Nephron progenitor cell (in vitro differentiated cells): ENCODE measurements around the gene HACL1.

ENCODE experiments used
- DNase-seq: peaks from one replicate; pipeline ENCODE4 v3.0.0; 2021
- H3K27ac Mint-ChIP-seq: 2 replicates; pipeline ENCODE4 v1.8.0; 2021; ENCODE audit warnings: mild to moderate bottlenecking, moderate library complexity, mixed read lengths
- H3K27me3 Mint-ChIP-seq: 2 replicates; pipeline ENCODE4 v1.8.0; 2021; ENCODE audit warnings: mild to moderate bottlenecking, low read depth, mixed read lengths; ENCODE audit not compliant: poor library complexity
- H3K36me3 Mint-ChIP-seq: 2 replicates; pipeline ENCODE4 v1.8.0; 2021; ENCODE audit warnings: low read depth, mixed read lengths
- H3K4me1 Mint-ChIP-seq: 2 replicates; pipeline ENCODE4 v1.8.0; 2021; ENCODE audit warnings: mixed read lengths
- H3K4me3 Mint-ChIP-seq: 2 replicates; pipeline ENCODE4 v1.8.0; 2021; ENCODE audit warnings: mild to moderate bottlenecking, moderate library complexity, mixed read lengths
- H3K9me3 Mint-ChIP-seq: 2 replicates; pipeline ENCODE4 v1.8.0; 2021; ENCODE audit warnings: mild to moderate bottlenecking, moderate library complexity, mixed read lengths
- CTCF ChIP-seq: fragments of 200-600 bp; sonication (generic); IDR thresholded peaks from 2 replicates; pipeline ENCODE4 v1.5.0; 2021; ENCODE audit warnings: antibody characterized with exemption

HACL1 gene

GRCh38 chr3:15636028-15636709 lies 34.8 kb upstream of the HACL1 start:
- Mint-ChIP-seq H3K9me3 (no peaks in the 10 kb centered on the region), H3K4me3 (no peak overlapping the region), H3K27ac (no peak overlapping the region), H3K36me3 (peaks cover 6% of the 10 kb centered on the region), H3K27me3 (no peaks in the 10 kb centered on the region), H3K4me1 (peaks cover 25% of the 10 kb centered on the region)
- TF ChIP-seq CTCF: no peak
- no peak for DNase-seq

- Mint-ChIP-seq H3K27ac (no peak overlapping the region), H3K9me3 (no peaks in the 10 kb centered on the region), H3K36me3 (peaks cover 4% of the 10 kb centered on the region), H3K4me1 (peaks cover 30% of the 10 kb centered on the region), H3K27me3 (no peaks in the 10 kb centered on the region), H3K4me3 (no peak overlapping the region)
- TF ChIP-seq CTCF: no peak
- DNase-seq: no peak
Observed at GRCh38 chr3:15635121-15635661, 33.8 kb upstream of the HACL1 start.

- H3K36me3 Mint-ChIP-seq: peaks cover 4% of the 10 kb centered on the region
- no peak overlapping the region for H3K27ac Mint-ChIP-seq
- DNase-seq: no peak
- peaks cover 35% of the 10 kb centered on the region for H3K4me1 Mint-ChIP-seq
- H3K27me3 Mint-ChIP-seq: no peaks in the 10 kb centered on the region
- no peak for TF ChIP-seq CTCF
- H3K4me3 Mint-ChIP-seq: no peak overlapping the region
- no peaks in the 10 kb centered on the region for H3K9me3 Mint-ChIP-seq
Observed at GRCh38 chr3:15634671-15635070, 33.3 kb upstream of the HACL1 start.

GRCh38 chr3:15633766-15634598 lies 32.6 kb upstream of the HACL1 start:
- H3K4me1 Mint-ChIP-seq: peaks cover 35% of the 10 kb centered on the region

GRCh38 chr3:15633159-15633558 lies 31.8 kb upstream of the HACL1 start:
- Mint-ChIP-seq H3K9me3 (no peaks in the 10 kb centered on the region), H3K4me3 (no peak overlapping the region), H3K36me3 (peaks cover 4% of the 10 kb centered on the region), H3K27ac (no peak overlapping the region), H3K4me1 (peaks cover 35% of the 10 kb centered on the region), H3K27me3 (no peaks in the 10 kb centered on the region)
- no peak for TF ChIP-seq CTCF
- no peak for DNase-seq

More at GRCh38 chr3:15633766-15634598, 32.6 kb upstream of the HACL1 start:
- no peaks in the 10 kb centered on the region for H3K27me3 Mint-ChIP-seq
- no peak for TF ChIP-seq CTCF
- H3K27ac Mint-ChIP-seq: no peak overlapping the region
- H3K9me3 Mint-ChIP-seq: no peaks in the 10 kb centered on the region
- DNase-seq: no peak
- no peak overlapping the region for H3K4me3 Mint-ChIP-seq
- peaks cover 4% of the 10 kb centered on the region for H3K36me3 Mint-ChIP-seq
